GM19467 (cell line): ENCODE results near the gene EPS8L1.

ENCODE experiments used
- ATAC-seq: cut with Tn5 transposase; IDR thresholded peaks from one replicate; pipeline ENCODE4 v1.9.1; 2021; ENCODE audit warnings: mild to moderate bottlenecking, moderate library complexity; ENCODE audit not compliant: unreplicated experiment

The EPS8L1 gene

DNA sequence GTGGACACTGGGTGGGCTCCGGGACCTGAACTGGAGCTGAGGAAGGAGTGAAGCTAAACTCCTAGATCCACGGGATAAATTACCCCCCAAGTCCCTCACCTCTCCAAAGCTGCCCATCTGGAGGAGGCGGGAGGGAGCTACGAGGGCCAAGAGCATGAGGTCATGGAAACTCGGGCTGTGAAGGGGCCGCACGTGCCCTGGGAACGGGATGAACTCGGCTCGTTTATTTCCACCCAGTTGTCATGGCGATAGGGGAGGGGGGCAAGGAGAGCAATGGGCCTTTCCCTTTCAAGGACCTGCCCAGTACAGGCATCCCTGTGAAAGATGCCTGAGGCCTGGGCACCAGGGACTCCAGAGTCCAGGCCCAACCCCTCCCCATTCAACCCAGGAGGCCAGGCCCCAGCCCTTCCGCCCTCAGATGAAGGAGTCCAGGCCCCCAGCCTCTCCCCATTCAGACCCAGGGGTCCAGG is 37.9 kb downstream of the EPS8L1 start:
- no peak for ATAC-seq

DNA sequence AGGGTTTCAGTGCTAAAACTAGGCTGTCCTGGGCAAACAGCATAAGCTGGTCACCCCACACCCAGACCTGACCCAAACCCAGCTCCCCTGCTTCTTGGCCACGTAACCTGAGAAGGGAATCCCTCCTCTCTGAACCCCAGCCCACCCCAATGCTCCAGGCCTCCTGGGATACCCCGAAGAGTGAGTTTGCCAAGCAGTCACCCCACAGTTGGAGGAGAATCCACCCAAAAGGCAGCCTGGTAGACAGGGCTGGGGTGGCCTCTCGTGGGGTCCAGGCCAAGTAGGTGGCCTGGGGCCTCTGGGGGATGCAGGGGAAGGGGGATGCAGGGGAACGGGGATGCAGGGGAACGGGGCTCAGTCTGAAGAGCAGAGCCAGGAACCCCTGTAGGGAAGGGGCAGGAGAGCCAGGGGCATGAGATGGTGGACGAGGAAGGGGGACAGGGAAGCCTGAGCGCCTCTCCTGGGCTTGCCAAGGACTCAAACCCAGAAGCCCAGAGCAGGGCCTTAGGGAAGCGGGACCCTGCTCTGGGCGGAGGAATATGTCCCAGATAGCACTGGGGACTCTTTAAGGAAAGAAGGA is 39.0 kb downstream of the EPS8L1 start:
- no peak for ATAC-seq

DNA sequence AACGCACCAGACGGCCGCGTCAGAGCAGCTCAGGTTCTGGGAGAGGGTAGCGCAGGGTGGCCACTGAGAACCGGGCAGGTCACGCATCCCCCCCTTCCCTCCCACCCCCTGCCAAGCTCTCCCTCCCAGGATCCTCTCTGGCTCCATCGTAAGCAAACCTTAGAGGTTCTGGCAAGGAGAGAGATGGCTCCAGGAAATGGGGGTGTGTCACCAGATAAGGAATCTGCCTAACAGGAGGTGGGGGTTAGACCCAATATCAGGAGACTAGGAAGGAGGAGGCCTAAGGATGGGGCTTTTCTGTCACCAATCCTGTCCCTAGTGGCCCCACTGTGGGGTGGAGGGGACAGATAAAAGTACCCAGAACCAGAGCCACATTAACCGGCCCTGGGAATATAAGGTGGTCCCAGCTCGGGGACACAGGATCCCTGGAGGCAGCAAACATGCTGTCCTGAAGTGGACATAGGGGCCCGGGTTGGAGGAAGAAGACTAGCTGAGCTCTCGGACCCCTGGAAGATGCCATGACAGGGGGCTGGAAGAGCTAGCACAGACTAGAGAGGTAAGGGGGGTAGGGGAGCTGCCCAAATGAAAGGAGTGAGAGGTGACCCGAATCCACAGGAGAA is 39.9 kb downstream of the EPS8L1 start:
- no peak for ATAC-seq

DNA sequence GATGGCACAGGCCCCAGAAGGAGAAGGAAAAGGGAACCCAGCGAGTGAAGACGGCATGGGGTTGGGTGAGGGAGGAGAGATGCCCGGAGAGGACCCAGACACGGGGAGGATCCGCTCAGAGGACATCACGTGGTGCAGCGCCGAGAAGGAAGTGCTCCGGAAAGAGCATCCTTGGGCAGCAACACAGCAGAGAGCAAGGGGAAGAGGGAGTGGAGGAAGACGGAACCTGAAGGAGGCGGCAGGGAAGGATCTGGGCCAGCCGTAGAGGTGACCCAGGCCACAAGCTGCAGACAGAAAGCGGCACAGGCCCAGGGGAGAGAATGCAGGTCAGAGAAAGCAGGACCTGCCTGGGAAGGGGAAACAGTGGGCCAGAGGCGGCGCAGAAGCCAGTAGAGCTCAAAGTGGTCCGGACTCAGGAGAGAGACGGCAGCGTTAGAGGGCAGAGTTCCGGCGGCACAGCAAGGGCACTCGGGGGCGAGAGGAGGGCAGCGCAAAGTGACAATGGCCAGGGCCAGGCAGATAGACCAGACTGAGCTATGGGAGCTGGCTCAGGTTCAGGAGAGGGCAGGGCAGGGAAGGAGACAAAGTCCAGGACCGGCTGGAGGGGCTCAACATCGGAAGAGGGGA is 40.7 kb downstream of the EPS8L1 start:
- no peak for ATAC-seq

DNA sequence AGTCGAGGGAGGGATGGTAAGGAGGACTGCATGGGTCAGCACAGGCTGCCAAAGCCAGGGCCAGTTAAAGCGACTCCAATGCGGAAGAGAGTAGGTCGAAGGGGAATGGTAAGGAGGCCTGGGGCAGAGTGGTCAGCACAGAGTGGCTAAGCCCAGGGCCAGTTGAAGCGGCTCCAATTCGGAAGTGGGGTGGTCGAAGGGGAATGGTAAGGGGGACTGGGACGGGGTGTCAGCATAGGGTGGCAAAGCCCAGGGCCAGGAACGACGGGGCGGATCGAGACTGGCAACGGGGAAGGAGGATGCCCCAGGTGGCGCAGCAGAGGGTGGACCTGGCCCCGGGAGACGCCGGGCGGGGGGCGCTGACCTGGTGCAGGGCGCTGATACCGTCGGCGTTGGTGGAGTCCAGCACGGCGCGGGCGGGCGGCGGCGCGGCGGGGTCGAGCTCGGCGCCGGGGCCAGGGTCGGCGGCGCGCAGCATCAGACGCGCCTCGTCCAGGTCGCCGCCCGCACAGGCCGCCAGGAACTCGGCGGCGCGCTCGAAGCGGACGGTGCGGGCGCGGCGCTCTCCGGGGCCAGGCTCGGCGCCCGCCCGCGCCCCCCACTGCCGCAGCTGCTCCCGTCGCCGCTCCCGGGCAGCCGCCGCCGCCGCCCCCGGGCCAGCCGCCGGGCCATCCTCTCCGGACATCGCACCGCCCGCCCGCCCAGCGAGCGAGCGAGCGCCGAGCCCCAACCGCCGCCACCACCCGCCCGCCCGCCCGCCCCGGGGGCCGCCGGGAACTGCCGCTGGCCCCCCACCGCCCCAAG is 41.4 kb downstream of the EPS8L1 start, which contains the start of gene PPP1R12C:
Gene PPP1R12C, minus strand, starts transcription at position 779 of the 804 bp plus-strand sequence. Its CDS starts 94 bp downstream, at position 685.
- no peak for ATAC-seq

DNA sequence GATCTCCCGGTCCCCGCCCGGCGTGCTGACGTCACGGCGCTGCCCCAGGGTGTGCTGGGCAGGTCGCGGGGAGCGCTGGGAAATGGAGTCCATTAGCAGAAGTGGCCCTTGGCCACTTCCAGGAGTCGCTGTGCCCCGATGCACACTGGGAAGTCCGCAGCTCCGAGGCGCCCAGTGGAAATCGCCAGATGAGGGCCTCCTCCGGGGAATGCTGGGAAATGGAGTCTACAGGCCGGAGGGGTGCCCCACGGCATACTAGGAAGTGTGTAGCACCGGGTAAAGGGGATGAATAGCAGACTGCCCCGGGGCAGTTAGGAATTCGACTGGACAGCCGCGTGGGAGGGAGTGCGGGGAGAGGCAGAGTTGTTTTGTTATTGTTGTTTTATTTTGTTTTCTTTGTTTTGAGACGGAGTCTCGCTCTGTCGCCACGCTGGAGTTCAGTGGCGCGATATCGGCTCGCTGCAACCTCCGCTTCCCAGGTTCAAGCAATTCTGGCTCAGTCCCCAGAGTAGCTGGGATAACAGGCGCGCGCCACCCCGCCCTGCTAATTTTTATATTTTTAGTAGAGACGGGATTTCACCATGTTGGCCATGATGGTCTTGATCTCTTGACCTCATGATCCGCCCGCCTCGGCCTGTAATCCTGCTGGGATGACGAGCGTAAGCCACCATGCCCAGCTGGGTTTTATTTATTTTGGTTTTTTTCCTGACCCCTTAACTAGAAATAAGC is 42.2 kb downstream of the EPS8L1 start:
- peak; percentile 89 for ATAC-seq

- no peak for ATAC-seq
Observed at GRCh38 chr19:55118401-55118991, 42.8 kb downstream of the EPS8L1 start.

GRCh38 chr19:55119053-55119452 is 43.4 kb downstream of the EPS8L1 start:
- ATAC-seq, result no peak

DNA sequence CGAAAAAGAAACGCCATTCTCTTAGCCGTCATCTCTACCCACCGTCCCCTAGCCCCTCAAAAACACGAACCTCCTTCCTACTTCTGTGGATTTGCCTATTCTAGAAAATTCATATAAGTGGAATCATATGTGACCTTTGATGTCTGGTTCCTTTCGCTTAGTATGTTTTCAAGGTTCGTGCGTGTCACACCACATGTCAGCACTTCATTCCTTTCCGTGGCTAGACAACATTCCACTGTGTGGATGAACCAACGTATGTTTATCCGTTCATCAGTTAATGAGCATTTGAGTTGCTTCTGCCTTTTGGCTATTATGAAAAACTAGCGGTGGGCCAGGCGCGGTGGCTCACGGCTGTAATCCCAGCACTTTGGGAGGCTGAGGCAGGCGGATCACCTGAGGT is 55.8 kb downstream of the EPS8L1 start:
- no peak for ATAC-seq

- no peak for ATAC-seq
Observed at GRCh38 chr19:55132453-55133129, 56.9 kb downstream of the EPS8L1 start.

GRCh38 chr19:55133639-55134444 is 58.2 kb downstream of the EPS8L1 start:
- ATAC-seq, result no peak

DNA sequence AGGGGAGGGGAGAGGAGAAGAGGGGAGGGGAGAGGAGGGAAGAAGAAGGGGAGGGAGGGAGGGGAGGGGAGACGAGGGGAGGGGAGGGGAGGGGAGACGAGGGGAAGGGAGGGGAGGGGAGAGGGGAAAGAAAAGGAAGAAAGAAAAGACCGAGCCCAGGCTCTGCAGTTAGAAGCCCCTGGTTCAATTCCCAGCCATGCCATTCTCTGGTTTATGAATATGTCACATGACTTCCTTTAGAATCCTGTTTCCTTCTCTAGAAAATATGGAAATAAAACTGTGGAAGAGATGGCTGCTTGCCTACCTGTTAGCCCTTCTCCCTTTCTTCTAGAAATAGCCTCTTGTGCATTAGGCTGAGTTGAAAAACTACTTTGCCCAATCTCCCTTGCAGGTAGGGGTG is 59.1 kb downstream of the EPS8L1 start:
- ATAC-seq, result no peak

DNA sequence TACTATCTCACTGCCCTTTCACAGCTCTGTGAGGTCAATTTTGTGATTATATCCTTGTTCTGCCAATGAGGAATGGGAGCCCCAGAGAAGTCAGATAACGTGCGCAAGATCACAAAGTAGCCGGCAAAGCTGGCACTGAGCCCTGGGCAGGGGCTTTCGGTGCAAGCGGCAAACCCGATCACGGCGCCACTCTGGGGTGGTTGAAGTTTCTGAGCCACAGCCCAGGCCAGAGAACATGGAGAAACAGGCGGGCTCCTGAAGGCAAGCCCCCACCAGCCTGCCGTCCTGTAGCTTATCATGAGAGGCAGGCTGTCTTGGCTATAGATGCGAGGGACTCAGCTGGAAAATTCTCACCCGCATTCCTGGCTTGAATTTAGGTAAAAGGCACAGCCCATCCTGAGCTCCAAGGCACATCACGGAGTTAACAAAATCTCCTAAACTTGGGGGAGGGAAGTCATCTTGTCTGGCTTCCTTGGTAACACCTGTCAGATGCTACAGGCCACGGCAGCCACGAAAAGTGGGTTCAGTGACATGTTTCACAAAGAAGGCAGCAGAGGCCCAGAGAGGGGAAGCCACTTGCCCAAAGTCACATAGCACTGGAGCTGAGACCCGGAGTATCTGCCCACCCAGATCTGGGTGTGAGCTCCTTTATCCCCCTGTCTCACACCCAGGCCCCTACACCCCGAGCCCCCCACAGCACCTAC is 60.9 kb downstream of the EPS8L1 start:
- no peak for ATAC-seq
